Ovary (tissue), 3 donors: ENCODE measurements around the gene ING4.

Experiments used
- CTCF ChIP-seq, 3 donors: fragments of 450-650 bp in 2 of 3; fragments of 200-600 bp in 1 of 3; IDR thresholded peaks; one replicate each; pipeline versions ENCODE4 v1.5.1 to v1.8.0; 2016 to 2022; ENCODE audit warnings: antibody characterized with exemption in 3 of 3, mild to moderate bottlenecking in 1 of 3
- EP300 ChIP-seq: sonication (generic); formaldehyde crosslinking; IDR thresholded peaks from one replicate; pipeline ENCODE4 v1.6.1; 2017; ENCODE audit warnings: antibody characterized with exemption
- donor health status: DM: no; HTN: no; CAD: no.

GRCh38 chr12:6698352-6699046 is 35.6 kb upstream of the ING4 start:
- no peak for TF ChIP-seq EP300
- TF ChIP-seq CTCF (IDR thresholded peaks at IDR 0.05), result no peak
